ENCODE data around the gene MOB2.

The MOB2 gene, protein sequence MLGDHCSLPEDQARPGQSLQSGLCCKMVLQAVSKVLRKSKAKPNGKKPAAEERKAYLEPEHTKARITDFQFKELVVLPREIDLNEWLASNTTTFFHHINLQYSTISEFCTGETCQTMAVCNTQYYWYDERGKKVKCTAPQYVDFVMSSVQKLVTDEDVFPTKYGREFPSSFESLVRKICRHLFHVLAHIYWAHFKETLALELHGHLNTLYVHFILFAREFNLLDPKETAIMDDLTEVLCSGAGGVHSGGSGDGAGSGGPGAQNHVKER

DNA sequence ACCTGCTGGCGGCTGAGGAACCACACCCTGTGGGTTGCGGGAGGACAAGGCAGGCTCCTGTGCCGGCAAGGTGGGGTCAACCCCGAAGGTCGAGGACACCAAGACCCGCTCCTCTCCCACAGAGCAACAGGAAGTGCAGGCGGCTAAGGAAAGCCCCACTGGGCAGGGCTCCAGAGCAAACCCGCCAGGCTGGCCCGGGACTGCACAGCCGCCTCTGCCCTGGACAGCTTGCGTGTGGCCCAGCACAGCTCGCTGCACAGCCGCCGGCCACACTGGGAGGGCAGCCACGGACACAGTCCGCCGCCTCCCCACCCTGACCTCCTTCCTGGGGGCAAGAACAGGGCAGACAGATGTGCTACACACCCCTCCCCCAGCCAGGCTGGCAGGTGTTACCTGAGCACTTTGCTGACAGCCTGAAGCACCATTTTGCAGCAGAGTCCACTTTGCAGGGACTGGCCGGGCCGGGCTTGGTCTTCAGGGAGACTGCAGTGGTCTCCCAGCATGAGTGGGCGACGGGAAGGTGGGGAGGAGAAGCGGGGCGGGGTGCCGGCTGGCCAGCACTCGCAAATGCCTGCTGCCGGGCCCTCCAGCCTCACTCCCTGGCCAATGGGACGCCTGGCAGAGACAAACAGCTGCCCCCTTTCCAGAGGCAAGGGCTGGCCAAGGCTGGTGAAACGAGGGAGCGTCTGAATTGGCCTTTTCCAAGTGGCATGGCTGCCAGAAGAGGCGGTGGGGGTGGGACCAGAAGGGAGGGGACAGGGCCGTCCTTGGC, at the start of gene MOB2:
Gene MOB2, minus strand, starts transcription at position 726 of the 772 bp plus-strand sequence. Its CDS starts 223 bp downstream, at position 503.
- DNase-seq = no peak

DNA sequence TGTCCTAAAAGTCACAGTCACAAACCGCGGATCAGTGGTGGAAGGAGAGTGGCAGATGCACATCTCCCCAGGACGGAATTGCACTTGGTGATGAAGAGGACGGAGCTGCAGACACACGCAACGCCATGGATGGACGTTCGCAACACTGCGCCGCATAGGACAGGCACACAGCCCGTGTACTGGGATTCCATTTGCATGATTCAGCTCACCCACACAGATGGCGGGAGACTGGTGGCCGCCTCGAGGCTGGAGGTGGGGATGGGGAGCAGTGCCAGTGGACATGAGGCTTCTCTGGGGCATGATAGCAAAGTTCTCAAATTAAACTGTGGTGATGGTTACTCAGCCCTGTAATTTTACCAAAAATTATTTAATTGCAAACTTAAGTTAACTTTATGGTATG, 48.1 kb upstream of the MOB2 start:
- DNase-seq = no peak

DNA sequence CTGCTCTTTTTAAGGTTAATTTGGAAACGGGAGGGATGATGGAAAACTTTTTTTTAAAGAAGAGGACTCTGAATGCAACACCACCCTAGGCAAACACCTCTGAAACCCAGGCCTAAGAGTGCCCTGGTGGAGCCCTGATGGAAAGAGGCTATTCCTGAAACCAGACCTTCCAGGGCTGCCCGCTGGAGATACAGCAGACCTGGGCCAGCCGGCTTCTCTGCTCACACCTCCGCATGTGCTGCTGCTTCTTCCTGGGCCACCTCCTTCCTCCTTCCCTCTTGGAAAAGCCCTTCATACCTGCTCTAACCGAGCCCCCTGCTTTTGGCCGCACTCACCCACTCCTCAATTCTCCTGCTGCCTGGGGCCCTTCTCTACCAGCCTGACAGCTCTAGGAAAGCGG, 47.6 kb upstream of the MOB2 start:
- DNase-seq = no peak

DNA sequence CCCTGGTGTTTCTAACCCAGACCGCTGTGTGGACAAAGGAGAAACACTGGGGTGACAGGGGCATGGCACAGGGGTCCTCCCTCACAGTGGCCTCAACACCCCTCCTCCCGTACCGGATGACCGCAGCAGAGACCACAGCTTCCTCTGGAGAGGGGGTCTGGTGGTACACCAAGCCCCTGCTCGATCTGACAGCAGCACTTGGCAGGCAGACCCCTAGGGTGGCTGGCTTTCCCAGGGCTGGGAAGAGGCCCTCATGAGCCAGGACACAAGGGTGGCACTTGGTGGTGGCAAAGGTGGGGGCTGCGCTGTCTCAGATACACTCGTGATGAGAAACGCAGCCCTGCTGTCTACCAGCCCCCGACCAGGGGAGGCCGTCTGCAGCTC, 46.8 kb upstream of the MOB2 start:
- no peak for DNase-seq

DNA sequence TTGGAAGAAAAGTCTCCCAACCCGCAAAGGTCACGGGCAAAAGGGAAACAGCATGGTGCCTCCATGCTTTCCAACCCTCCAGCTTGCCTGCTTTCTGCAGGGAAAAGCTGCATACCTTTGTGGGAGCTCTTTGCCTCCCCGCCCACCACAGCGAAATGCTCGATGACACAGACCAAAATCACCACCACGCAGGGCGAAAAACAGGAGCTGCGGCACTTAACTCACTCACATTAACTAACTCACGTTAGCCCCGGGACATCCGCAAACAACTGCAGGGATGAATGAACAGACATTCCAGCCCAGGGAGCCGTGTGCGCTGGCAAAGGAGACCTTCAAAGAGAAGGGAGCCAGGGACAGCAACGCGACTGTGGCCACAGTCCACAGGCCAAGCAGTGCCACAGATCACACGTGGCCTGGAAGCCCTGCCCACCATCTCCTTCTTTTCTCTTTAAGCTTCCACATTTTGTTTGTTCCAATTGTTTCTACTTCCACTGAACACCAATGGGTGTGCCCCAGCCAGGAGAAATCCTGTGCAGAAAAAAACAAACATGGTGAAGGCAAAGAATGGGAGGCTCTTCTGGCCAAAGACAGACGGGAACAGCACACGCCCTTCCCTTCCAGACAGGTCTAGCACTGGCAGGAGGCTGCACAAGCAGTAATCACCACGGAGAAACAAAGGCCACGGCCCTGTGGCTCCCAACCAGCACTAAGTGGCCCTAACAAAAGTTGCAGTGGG, 46.2 kb upstream of the MOB2 start:
- no peak for DNase-seq

DNA sequence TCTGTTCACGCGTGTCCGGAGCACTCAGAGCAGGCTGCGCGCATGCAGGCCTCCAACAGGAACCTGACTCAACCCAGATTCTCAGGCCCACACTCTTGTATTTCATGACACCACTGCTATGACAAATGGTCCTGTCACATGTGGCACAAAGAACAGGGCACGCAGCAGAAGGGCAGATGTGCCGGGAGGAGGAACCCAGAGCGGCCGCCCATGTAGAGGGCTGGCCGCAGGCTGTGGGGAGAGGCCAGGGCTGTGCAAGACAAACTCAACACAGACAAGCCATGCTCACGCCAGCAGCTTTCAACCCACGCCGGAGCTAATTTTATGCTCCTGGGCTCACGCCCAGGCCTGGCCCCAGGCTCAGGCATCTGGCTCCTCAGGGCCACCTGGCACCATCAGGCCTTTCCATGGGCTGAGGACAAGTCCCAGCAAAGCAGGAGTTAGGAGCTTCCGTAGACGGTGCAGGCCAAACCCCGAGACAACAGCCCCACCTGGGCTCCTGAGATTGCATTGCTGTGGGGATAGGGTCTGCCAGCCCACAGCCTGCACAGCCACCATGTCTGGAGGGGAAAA, 45.5 kb upstream of the MOB2 start:
- no peak for DNase-seq

DNA sequence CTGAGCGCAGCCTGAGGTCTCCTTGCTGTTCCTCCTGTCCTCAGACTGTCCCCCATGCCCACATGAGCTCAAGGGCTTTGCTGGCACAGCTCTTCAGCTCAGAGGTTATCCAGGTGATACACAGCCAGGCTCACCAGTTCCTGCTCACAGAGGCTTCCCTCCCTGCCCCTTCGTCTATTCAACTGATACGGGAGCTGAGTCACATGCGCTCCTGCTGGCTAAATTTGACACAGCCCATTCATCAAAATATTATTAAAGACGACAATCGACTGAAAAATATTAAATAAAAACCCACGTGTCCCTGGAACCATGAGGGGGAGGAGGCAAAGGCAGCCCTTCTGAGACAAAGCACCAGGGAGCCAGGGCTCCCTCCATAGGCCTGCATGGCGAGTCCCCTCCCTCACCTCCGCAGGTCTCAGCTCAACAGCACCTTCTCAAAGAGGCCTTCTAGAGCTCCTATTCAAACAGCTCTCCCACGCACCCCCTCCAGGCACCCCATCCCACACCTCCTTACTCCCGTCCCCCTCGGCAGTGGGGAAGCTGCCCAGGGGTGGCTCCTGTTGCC, 45.0 kb upstream of the MOB2 start:
- DNase-seq = no peak

DNA sequence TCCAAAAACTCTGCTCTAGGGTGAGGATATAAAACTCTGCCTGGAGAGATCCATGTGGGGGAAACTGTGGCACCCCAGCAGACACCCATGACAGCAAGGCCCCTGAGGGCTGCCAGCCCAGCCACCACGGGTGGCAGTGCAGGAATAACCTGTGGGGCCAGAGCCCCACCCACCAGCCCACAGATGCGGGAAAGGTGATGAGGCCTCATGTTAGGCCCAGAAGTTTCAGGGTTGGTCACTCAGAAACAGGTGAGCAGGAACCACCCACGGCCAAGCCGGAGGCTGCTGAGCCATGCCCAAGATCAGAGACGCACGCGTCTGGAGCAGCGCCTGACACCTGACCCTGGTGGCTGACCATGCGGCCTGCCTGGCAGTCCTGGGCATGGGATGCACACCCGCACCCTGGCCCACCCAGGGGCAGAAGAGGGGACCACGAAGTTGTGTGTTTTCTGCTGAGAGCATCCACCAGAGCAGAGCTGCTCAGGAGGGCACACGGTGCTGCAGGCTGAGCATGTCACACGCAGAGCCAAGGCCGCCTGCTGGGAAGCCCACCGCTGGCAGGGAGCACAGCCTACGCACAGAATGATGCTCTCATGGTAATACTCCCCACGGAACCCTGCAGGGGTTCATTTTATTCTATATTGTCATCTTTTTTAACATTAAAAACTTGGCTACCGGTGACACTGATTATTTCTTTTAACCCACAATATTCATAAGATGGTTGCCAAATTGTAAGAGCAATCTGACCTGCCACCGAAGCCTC, 44.3 kb upstream of the MOB2 start:
- DNase-seq = no peak

DNA sequence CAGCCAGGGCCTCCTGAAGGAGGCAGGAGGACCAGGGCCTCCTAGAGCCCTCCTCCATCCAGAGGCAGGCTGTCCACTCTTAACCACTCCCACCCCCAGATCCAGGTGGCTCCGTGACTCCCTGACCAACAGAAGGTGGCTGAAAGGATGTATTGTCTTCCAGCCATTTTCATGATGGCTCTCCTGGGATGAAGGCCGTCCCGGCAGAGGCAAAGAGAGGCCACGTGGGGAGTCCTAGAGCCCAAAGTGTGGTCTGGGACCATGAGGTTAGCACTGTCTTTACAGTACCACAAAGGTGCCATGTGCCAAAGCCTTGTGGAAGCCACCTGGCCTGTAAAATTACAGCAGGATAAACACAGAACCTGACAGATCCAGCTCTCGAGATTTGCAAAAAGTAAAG, 43.2 kb upstream of the MOB2 start:
- no peak for DNase-seq

DNA sequence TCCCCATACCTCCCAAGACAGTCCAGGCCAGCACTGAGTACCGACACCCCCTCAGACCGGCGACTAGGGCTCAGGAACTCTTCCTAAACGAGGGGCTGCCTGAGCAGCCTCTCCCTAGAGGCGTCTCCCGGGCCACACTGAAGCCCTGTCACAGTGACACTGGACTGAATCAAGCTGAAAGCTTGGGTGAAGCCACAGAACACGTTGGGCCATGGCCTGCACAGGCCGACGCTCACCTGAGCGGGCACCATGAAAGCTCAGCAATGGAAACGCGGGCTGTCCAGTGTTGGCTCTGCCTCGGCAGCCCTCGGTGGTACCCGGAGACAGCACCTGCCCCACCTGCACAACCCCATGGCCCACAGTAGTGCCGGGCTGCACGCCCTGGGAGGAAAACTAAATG, 42.7 kb upstream of the MOB2 start:
- DNase-seq = no peak

DNA sequence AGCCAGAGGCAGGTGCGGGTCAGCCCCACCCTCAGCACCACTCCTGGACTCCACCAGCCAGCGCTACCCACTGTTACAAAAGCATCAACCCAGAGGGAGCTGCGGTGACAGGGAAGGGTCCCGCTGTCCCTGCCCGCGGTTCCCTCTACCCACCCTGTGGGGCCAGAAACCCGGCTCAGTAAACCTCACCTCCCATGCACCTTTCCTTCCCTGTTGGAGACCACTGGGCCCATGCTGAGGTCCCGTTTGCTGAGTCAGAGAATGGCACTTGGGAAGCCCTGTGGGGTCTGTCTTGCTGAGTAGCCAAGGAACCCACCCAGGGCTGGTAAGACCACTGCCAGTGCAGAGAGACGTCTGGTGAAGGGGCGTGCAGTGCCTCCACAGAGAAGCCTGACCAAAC, 42.1 kb upstream of the MOB2 start:
- no peak for DNase-seq

DNA sequence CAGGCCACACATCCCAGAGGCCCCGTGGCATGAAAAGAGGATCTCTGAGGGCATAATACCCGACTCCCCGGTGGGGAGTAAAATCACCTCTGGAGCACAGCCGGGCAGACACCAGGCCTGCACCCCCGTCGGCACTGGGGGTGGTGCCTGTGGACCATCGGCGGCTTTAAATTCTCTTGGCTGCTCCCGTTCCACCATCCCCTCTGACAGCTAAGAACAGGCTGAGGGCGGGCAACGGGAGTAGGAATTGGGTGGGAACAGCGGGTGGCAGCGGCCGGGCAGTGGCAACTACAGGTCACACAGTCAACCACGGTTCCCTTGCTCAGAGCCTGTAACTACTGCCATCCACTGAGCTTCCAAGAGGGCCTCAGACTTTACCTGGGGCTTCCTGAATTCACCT, 40.2 kb upstream of the MOB2 start:
- DNase-seq = no peak

DNA sequence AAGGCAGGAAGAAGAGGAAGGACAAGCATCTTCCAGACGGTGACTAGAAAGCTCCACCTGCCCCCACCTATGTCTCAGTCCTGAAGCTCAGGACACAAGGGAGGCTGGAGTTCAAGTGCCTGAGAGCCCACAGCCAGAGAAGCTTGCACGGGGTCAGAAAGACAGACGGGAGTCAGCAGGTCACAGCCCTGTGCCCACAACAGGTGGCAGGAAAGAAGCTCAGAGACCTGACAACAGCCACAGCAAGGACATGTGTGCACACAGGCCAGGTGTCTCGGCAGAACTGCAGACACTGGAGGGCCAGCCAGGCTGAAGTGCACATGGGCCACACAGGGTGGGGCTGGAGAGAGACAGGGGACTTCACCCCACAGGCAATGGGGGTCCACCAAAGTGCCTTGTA, 37.2 kb upstream of the MOB2 start:
- DNase-seq = no peak

DNA sequence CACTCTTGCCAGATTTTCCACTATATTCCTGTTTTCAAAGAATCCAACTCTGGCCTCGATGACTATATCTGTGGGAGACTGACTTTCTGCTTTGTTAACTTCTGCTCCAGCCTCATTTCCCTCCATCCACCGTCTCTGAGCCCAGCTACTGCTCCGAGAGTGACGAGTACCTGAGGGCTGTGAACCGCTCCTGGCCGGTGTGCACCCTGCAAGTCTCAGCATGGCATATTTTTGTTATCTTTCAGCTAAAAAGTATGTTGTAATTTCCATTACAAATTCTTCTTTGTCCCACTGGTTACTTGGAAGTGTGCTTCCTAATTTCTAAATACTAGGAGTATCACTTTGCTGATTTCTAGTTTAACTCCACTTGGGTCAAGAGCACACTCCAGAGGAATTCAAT, 36.5 kb upstream of the MOB2 start:
- no peak for DNase-seq

DNA sequence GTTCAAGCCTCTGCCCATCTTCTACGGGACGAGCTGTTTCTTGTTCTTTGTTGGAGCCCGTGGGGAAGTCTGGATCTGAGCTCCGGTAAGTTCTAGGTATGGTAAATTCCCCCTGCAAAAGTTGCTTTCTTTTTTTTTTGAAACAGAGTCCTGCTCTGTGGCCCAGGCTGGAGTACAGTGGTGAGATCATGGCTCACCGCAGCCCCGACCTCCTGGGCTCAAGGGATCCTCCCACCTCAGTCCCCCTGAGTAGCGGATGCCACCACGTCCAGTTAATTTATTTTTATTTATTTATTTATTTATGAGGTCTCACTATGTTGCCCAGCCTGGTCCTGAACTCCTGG, 35.5 kb upstream of the MOB2 start:
- DNase-seq = no peak

DNA sequence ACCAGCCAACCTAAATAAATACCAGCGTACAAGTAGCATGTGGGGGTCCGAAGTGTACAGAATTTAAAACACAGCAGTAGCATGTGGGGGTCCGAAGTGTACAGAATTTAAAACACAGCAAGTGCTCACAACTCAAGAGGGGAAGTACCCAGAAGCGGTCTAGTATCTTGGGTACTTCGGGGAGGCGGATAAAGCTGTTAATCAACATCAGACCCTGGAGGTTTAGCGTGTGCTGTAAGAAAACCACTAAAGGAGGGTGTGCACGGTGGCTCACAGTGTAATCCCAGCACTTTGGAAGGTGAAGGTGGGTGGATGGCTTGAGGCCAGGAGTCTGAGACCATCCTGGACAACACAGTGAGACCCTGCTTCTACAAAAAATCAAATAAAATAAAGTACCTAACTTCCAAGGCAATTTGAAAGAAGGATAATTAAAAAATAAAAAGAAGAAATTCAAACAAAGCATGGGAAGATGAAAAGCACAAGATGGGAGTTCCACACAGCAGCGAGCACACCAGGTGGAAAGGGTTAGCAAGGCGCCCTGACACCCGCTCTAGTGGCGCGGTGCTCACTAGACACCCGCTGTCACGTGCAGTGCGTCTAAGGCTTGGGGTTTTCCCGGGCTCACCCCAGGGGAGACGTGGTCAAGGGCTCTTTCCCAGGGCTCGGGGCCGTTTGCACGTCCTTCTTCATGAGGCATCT, 35.0 kb upstream of the MOB2 start:
- DNase-seq = no peak

DNA sequence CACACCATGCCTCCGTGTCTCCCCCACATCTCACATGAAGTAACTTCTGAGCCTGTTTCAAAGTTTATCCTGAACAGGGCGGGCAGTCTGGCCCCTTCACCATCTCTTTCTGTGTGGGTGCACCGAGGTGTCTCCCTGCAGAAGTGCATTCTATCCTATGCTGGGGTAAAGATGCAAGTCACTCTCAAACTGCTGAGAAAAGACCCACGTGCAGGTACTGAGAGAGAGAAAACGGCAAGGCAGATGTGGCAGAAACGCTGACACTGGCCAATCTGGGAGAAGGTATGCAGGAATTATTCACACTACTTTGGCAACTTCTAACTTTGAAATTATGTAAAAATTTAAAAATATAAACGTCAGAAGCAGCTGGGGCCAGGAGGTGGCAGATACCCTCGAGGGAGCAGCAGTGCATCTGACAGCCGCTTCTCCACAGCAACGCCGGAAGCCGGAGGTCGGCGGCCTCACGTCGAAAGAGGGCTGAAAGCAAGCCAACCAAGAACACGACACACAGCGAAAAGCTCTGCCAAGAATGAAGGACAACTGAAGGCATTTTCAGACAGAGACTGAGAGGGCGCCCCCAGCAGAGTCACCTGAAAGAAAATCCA, 34.2 kb upstream of the MOB2 start:
- DNase-seq = no peak

DNA sequence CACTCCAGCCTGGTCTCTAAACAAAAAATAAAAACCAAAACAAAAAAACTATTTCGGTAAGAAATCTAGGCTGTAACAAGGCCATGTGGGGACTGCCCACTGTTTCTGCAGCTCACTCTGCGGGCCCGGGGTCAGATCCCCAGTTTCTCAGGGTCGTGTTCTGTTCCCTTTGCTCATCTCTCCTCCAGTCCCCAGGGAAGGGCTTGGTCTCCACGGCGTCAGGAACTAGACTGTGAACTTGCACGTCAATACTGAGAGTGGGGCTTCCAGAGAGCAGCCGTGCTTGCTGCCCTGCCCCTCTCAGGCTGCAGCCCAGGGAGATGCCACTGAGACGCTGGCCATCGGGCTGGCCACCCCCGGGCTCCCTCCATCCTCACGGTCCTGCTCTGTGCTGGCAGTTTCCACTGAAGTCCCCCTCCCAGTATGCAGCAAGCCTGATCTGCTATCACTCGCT, 33.7 kb upstream of the MOB2 start:
- DNase-seq = no peak

DNA sequence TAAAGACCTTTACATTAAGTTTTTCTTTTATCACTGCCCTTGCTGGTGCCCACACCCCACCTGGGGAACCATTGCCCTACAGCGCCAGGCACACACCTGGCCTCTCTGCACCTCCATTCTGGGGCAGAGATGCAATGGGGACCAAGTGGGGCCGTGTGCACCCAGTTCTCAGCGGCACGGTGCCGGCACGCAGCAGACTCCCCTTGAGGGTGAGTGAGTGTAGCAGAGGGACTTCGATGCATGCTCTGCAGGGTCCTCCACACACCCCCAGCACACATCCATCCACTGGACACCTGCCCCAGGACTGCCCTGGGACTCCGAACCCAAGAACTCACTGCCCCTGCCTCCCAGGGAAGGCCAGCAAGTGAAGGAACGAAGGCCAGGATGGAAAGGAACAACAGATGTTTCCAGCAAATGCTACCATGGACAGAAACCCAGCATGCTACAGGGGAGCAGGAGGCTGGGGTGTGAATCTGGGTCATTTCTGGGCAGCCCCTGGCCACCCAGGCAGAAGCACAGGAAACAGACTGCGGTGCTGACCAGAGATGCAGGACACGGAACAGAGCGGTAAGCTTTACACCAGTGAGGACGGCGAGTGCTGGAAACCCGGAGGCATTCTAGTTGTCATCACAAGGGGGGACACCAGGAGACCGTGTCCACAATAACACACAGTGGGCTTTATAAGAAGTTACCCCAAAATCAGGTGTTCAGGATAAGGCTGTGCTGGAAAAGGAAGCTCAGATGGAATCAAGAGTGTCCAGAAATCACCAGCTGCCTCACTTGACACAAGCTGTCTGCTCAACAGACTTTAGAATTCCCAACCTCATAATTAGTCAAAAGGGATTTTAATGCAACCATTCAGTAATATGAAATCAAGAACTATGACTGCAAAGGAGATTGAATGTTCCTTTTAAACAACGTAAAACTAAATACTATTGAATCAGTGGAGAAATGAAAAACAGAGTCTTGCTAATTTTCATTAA, 32.7 kb upstream of the MOB2 start:
- no peak for DNase-seq

DNA sequence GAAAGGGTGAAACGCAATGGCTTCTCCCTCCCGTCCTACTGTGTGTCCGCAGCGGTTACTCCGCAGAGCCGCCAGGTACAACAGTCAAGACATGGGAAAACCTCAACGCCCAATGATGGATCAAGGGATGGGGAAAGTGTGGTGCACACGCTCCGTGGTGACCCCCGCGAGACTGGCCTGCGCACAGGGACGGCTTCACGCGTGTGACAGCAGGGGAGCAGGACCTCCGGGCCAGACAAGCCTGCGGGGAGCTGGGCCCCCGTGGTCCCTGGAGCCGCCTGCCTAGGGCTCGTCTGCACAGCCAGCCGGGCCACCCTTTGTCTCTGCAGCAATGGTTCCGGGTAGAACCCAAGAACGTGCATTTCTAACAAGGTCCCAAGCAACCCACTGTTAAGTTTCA, 31.7 kb upstream of the MOB2 start:
- DNase-seq = no peak
